Lung (tissue), 12 donors: ENCODE results near the gene CAMK4. TPM values are rescaled to one million over a fixed set of nuclear protein-coding genes. Genes with fewer than 3 reads are reported as not detected.

Source experiments
- ATAC-seq: fragments of 200-7000 bp; cut with Tn5 transposase; one replicate; pipeline ENCODE4 v1.9.1; 2020; ENCODE audit warnings: moderate number of reproducible peaks; ENCODE audit not compliant: insufficient read depth, low FRiP score
- DNase-seq, 3 donors: peaks; one replicate each; pipeline ENCODE4 v3.0.0-alpha.2; 2013 to 2017
- H3K27ac ChIP-seq, 2 donors: one replicate each; pipeline ENCODE4 v1.5.1; 2013; ENCODE audit warnings: mild to moderate bottlenecking in 2 of 2, moderate library complexity in 2 of 2, control low read depth in 1 of 2, inconsistent platforms in 1 of 2, low read depth in 1 of 2, low read length in 1 of 2
- H3K27me3 ChIP-seq, 3 donors: one replicate each; pipeline ENCODE4 v1.5.1; 2013; ENCODE audit warnings: low read length in 2 of 3; ENCODE audit not compliant: control insufficient read depth in 3 of 3, insufficient read depth in 3 of 3
- H3K36me3 ChIP-seq, 4 donors: one replicate each; pipeline ENCODE4 v1.5.1; 2013; ENCODE audit warnings: low read length in 4 of 4, mild to moderate bottlenecking in 1 of 4, moderate library complexity in 1 of 4; ENCODE audit not compliant: control insufficient read depth in 4 of 4, insufficient read depth in 4 of 4
- H3K4me1 ChIP-seq, 5 donors: one replicate each; pipeline ENCODE4 v1.5.1; 2013; ENCODE audit warnings: low read length in 5 of 5, mild to moderate bottlenecking in 2 of 5, moderate library complexity in 1 of 5; ENCODE audit not compliant: control insufficient read depth in 5 of 5, insufficient read depth in 5 of 5
- H3K4me3 ChIP-seq: one replicate; pipeline ENCODE4 v1.5.1; 2013; ENCODE audit warnings: mild to moderate bottlenecking, control low read depth, moderate library complexity
- H3K9ac ChIP-seq, 2 donors: one replicate each; pipeline ENCODE4 v1.5.1; 2013; ENCODE audit warnings: low read length in 2 of 2, control low read depth in 1 of 2; ENCODE audit not compliant: insufficient read depth in 1 of 2
- H3K9me3 ChIP-seq, 4 donors: one replicate each; pipeline ENCODE4 v1.5.1; 2013; ENCODE audit warnings: low read length in 3 of 4, mild to moderate bottlenecking in 1 of 4, moderate library complexity in 1 of 4; ENCODE audit not compliant: control insufficient read depth in 4 of 4, insufficient read depth in 3 of 4
- CTCF ChIP-seq: IDR thresholded peaks from 2 replicates; pipeline ENCODE4 v1.5.1; 2012; ENCODE audit warnings: mild to moderate bottlenecking; ENCODE audit errors: control extremely low read depth, extremely low read depth
- WGBS, 2 donors: extraction: QIAGEN DNeasy Blood & Tissue Kit; methylation state at CpG; one replicate each; pipeline ENCODE4 v1.1.7; 2013; 5-methylcytosine and 5-hydroxymethylcytosine counted together
- polyA plus RNA-seq, 2 donors: library from polyadenylated mRNA; stranded (reverse); fragments of 200-250 nt; gene quantifications; one replicate each; pipeline ENCODE4 v1.2.1, GENCODE V29; 2013
- total RNA-seq, 2 donors: library from RNA; depleted of rRNA in 1 of 2; stranded (reverse); fragments of >200 nt in 1 of 2; gene quantifications; one replicate each; pipeline ENCODE4 v1.2.1, GENCODE V29; 2014 to 2021
- donor health status: control.
- donor health status: control.
- donor health status: Bipolar disorder and iron deficiency.
- donor health status: healthy.
- donor health status: DM: yes; HTN: yes; CAD: no.

CAMK4 gene
- total and polyA plus RNA-seq, 4 donors = 0.18 to 27.7 (median 0.73) TPM

- no peaks in the 10 kb centered on the region for H3K4me1 ChIP-seq
- H3K36me3 ChIP-seq = no peaks in the 10 kb centered on the region
- WGBS, 2 donors = 89 to 93% methylated on average over 1 of the region's 1 CpG
- no peak overlapping the region for H3K9ac ChIP-seq
- DNase-seq (no peak), ATAC-seq (no peak)
- H3K27me3 ChIP-seq = no peaks in the 10 kb centered on the region
- H3K27ac ChIP-seq = no peak overlapping the region
- TF ChIP-seq CTCF = no peak
- peaks cover 0 to 2% (median 0%) of the 10 kb centered on the region in 4 donors for H3K9me3 ChIP-seq
- H3K4me3 ChIP-seq = no peak overlapping the region
Observed at GRCh38 chr5:111425205-111425604, 201.0 kb downstream of the CAMK4 start.

GRCh38 chr5:111427762-111428161 lies 203.6 kb downstream of the CAMK4 start:
- ATAC-seq (no peak), DNase-seq (no peak)
- H3K36me3 ChIP-seq = no peaks in the 10 kb centered on the region
- H3K27me3 ChIP-seq = no peaks in the 10 kb centered on the region
- TF ChIP-seq CTCF = no peak
- H3K4me3 ChIP-seq = no peak overlapping the region
- WGBS, 2 donors = 89 to 94% methylated on average over 5 of the region's 5 CpGs
- H3K9ac ChIP-seq = no peak overlapping the region
- no peaks in the 10 kb centered on the region for H3K4me1 ChIP-seq
- no peak overlapping the region for H3K27ac ChIP-seq
- peaks cover 0 to 3% (median under 1%) of the 10 kb centered on the region in 4 donors for H3K9me3 ChIP-seq

GRCh38 chr5:111432883-111433536 lies 208.8 kb downstream of the CAMK4 start:
- Histone ChIP-seq H3K36me3 (no peaks in the 10 kb centered on the region), H3K27ac (no peak overlapping the region), H3K27me3 (no peaks in the 10 kb centered on the region), H3K4me1 (no peaks in the 10 kb centered on the region), H3K9me3 (peaks cover 0 to 3% (median 0%) of the 10 kb centered on the region in 4 donors), H3K4me3 (no peak overlapping the region), H3K9ac (no peak overlapping the region)
- no peak for TF ChIP-seq CTCF
- DNase-seq = no peak
- no peak for ATAC-seq

GRCh38 chr5:111434800-111435199 lies 210.6 kb downstream of the CAMK4 start:
- Histone ChIP-seq H3K4me1 (no peaks in the 10 kb centered on the region), H3K27me3 (no peaks in the 10 kb centered on the region), H3K9me3 (peaks cover 0 to 3% (median 0%) of the 10 kb centered on the region in 4 donors), H3K9ac (no peak overlapping the region), H3K4me3 (no peak overlapping the region), H3K27ac (no peak overlapping the region), H3K36me3 (no peaks in the 10 kb centered on the region)
- ATAC-seq (no peak), DNase-seq (no peak)
- WGBS, 2 donors = 85 to 93% methylated on average over 1 of the region's 1 CpG
- TF ChIP-seq CTCF = no peak
